B cell (primary cell): ENCODE measurements around the gene XXYLT1. TPM values are rescaled to one million over a fixed set of nuclear protein-coding genes. Genes with fewer than 3 reads are reported as not detected.

Experiments used
- ATAC-seq: fragments of 200-7000 bp; cut with Tn5 transposase; one replicate; pipeline ENCODE4 v1.10.0; 2021; ENCODE audit warnings: low read depth, mild to moderate bottlenecking, moderate number of reproducible peaks, moderate library complexity
- CTCF ChIA-PET: fragments of 350-600 bp; sonication (Branson Sonifier 250); formaldehyde crosslinking; loops from one replicate; lab custom pipeline; 2021; ENCODE audit warnings: antibody characterized with exemption, inconsistent platforms; lab: Charles Lee
- POLR2A ChIA-PET: fragments of 350-600 bp; sonication (Branson Sonifier 250); formaldehyde crosslinking; loops from one replicate; lab custom pipeline; 2021; ENCODE audit warnings: antibody characterized with exemption; lab: Charles Lee
- DNase-seq: peaks from one replicate; pipeline ENCODE4 v3.0.0; 2013
- H2AFZ ChIP-seq: 2 replicates; pipeline ENCODE4 v1.6.1; 2012; ENCODE audit warnings: mild to moderate bottlenecking, low read depth, low read length; ENCODE audit not compliant: insufficient read depth, poor library complexity, severe bottlenecking
- H3K27ac ChIP-seq, 2 donors: 1 replicate in 1 of 2; 2 replicates in 1 of 2; pipeline ENCODE4 v1.5.1; 2012 to 2013; ENCODE audit warnings: low read length in 2 of 2, mild to moderate bottlenecking in 2 of 2, moderate library complexity in 1 of 2
- H3K27me3 ChIP-seq, 4 experiments: fragments of 200-600 bp in 1 of 4; sonication (generic) in 1 of 4; replicated peaks in 1 of 4; 1 replicate in 2 of 4; 2 replicates in 2 of 4; pipeline versions ENCODE4 v1.6.1 to v1.7.0; 2013 to 2016; ENCODE audit warnings: low read length in 3 of 4, mild to moderate bottlenecking in 2 of 4, mixed read lengths in 1 of 4, moderate library complexity in 1 of 4; ENCODE audit not compliant: insufficient read depth in 4 of 4, control insufficient read depth in 3 of 4; ENCODE audit errors: control extremely low read depth in 1 of 4
- H3K36me3 ChIP-seq, 2 experiments: replicated peaks in 1 of 2; 1 replicate in 1 of 2; 2 replicates in 1 of 2; pipeline versions ENCODE4 v1.6.1 to v1.7.1; 2013; ENCODE audit warnings: low read length in 1 of 2; ENCODE audit not compliant: insufficient read depth in 2 of 2, control insufficient read depth in 1 of 2; ENCODE audit errors: control extremely low read depth in 1 of 2, extremely low read depth in 1 of 2
- H3K4me1 ChIP-seq, 2 donors: fragments of 200-600 bp in 1 of 2; sonication (generic) in 1 of 2; 1 replicate in 1 of 2; 2 replicates in 1 of 2; pipeline versions ENCODE4 v1.5.1 to v1.6.1; 2013 to 2017; ENCODE audit warnings: low read length in 2 of 2; ENCODE audit not compliant: control insufficient read depth in 2 of 2, insufficient read depth in 2 of 2
- H3K4me2 ChIP-seq: replicated peaks from 2 replicates; pipeline ENCODE3; 2012; ENCODE audit warnings: mild to moderate bottlenecking, low read depth, low read length; ENCODE audit not compliant: poor library complexity, severe bottlenecking
- H3K4me3 ChIP-seq, 5 experiments: fragments of 200-600 bp in 1 of 5; sonication (generic) in 1 of 5; 1 replicate in 3 of 5; 2 replicates in 2 of 5; pipeline versions ENCODE4 v1.5.1 to v1.7.0; 2011 to 2016; ENCODE audit warnings: low read length in 4 of 5, mild to moderate bottlenecking in 4 of 5, low read depth in 2 of 5, control low read depth in 1 of 5, moderate library complexity in 1 of 5; ENCODE audit not compliant: insufficient read depth in 1 of 5; ENCODE audit errors: control extremely low read depth in 1 of 5, extremely low read depth in 1 of 5
- H3K79me2 ChIP-seq: fragments of 200-600 bp; sonication (generic); one replicate; pipeline ENCODE4 v1.6.0; 2016; ENCODE audit warnings: low read length; ENCODE audit not compliant: control insufficient read depth, insufficient read depth
- H3K9ac ChIP-seq: fragments of 200-600 bp; sonication (generic); 2 replicates; pipeline ENCODE4 v1.6.1; 2017; ENCODE audit warnings: mild to moderate bottlenecking, low read length, moderate library complexity
- H3K9me3 ChIP-seq, 3 donors: one replicate each; pipeline versions ENCODE4 v1.6.1 to v1.7.1; 2013; ENCODE audit warnings: low read length in 2 of 3; ENCODE audit not compliant: control insufficient read depth in 2 of 3, insufficient read depth in 1 of 3; ENCODE audit errors: control extremely low read depth in 1 of 3
- H4K20me1 ChIP-seq: 2 replicates; pipeline ENCODE4 v1.6.0; 2012; ENCODE audit warnings: mild to moderate bottlenecking, low read length; ENCODE audit not compliant: insufficient read depth, control insufficient read depth, poor library complexity, severe bottlenecking
- H3K27ac Mint-ChIP-seq: one replicate; pipeline ENCODE4 v1.8.0; 2021; ENCODE audit warnings: mixed read lengths
- H3K27me3 Mint-ChIP-seq: one replicate; pipeline ENCODE4 v1.8.0; 2021; ENCODE audit warnings: mixed read lengths
- H3K4me1 Mint-ChIP-seq: one replicate; pipeline ENCODE4 v1.8.0; 2021; ENCODE audit warnings: mixed read lengths
- H3K4me3 Mint-ChIP-seq: one replicate; pipeline ENCODE4 v1.8.0; 2021; ENCODE audit warnings: mixed read lengths
- H3K9me3 Mint-ChIP-seq: one replicate; pipeline ENCODE4 v1.8.0; 2022; ENCODE audit warnings: mixed read lengths; ENCODE audit not compliant: insufficient read depth
- EZH2 ChIP-seq: IDR thresholded peaks from 2 replicates; pipeline ENCODE4 v1.6.1; 2012; ENCODE audit warnings: borderline replicate concordance, low read depth, mild to moderate bottlenecking, moderate library complexity, low read length; ENCODE audit not compliant: insufficient read depth, poor library complexity, severe bottlenecking
- WGBS: methylation state at CpG from one replicate; pipeline ENCODE4 v1.1.5; 2013; ENCODE audit warnings: missing lambda C conversion rate; ENCODE audit not compliant: insufficient coverage; 5-methylcytosine and 5-hydroxymethylcytosine counted together
- intact Hi-C: fragments of 100-400 bp; cut with micrococcal nuclease; formaldehyde crosslinking; loops from one replicate; pipeline ENCODE4 v1.10.0; 2022
- polyA plus RNA-seq: library from polyadenylated mRNA; depleted of rRNA; stranded (reverse); fragments of >200 nt; gene quantifications from 2 replicates; pipeline ENCODE4 v1.2.3, GENCODE V29; 2012
- total RNA-seq, 2 donors: library from RNA; stranded (reverse); fragments of 120-200 nt in 1 of 2; gene quantifications; 1 replicate in 1 of 2; 2 replicates in 1 of 2; pipeline versions ENCODE4 v1.2.3 to v1.2.4, GENCODE V29; 2013 to 2022
- TF ChIP-seq, protein P1 (sequence below): fragments of 200-600 bp; IDR thresholded peaks from one replicate; pipeline ENCODE4 v1.8.0; 2022; ENCODE audit warnings: antibody characterized with exemption, mild to moderate bottlenecking

The XXYLT1 gene
- total and polyA plus RNA-seq, 2 donors (not counting 1 experiment from before 2014, with no cell fraction given): 2.6 to 11.2 TPM

DNA sequence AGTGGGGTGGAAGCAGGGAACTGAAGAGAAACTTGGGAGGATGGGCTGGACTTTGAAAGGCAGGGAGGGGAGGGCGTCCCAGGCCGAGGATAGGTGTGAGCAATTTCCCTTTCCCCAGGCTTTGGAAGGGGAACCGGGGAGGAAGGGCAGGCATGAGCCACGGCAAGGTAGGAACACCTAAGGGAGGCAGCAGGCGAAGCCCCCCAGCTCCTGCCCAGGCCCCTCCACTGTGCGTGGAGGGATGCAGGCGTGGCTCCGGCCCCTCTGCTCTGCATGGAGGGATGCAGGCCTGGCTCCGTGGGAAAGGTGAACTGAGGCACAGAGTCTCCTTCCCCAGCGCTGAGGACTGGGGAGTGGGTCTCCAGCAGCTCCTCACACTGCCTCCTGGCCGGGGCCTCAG, 236.4 kb downstream of the XXYLT1 start:
- peaks cover 10% of the 10 kb centered on the region for H3K4me1 Mint-ChIP-seq
- no peaks in the 10 kb centered on the region for H4K20me1 ChIP-seq
- no peak for DNase-seq
- no peaks in the 10 kb centered on the region for H3K36me3 ChIP-seq
- no peaks in the 10 kb centered on the region for H3K79me2 ChIP-seq
- no peak overlapping the region for H3K9ac ChIP-seq
- intact Hi-C loops: no loop called here
- H3K4me2 ChIP-seq: no peak overlapping the region
- TF ChIP-seq, protein P1, sequence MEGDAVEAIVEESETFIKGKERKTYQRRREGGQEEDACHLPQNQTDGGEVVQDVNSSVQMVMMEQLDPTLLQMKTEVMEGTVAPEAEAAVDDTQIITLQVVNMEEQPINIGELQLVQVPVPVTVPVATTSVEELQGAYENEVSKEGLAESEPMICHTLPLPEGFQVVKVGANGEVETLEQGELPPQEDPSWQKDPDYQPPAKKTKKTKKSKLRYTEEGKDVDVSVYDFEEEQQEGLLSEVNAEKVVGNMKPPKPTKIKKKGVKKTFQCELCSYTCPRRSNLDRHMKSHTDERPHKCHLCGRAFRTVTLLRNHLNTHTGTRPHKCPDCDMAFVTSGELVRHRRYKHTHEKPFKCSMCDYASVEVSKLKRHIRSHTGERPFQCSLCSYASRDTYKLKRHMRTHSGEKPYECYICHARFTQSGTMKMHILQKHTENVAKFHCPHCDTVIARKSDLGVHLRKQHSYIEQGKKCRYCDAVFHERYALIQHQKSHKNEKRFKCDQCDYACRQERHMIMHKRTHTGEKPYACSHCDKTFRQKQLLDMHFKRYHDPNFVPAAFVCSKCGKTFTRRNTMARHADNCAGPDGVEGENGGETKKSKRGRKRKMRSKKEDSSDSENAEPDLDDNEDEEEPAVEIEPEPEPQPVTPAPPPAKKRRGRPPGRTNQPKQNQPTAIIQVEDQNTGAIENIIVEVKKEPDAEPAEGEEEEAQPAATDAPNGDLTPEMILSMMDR: no peak
- no peak for TF ChIP-seq EZH2
- H3K27me3 ChIP-seq: no peaks in the 10 kb centered on the region
- ATAC-seq: no peak
- H3K9me3 Mint-ChIP-seq: no peaks in the 10 kb centered on the region
- CTCF ChIA-PET: no interaction called here
- WGBS: 97% methylated on average over 10 of the region's 11 CpGs
- no peak overlapping the region for H3K27ac Mint-ChIP-seq
- POLR2A ChIA-PET: interaction anchor here (0.5 kb wide), 1 partner anchor 11 kb away, joined by 3 read pairs; no protein-coding TSS in a partner anchor
- H3K27ac ChIP-seq: no peak overlapping the region
- no peak overlapping the region for H3K4me3 Mint-ChIP-seq
- no peaks in the 10 kb centered on the region for H3K9me3 ChIP-seq
- H3K27me3 Mint-ChIP-seq: no peaks in the 10 kb centered on the region
- H2AFZ ChIP-seq: no peak overlapping the region
- H3K4me3 ChIP-seq: no peak overlapping the region
- H3K4me1 ChIP-seq: peaks cover 5 to 14% of the 10 kb centered on the region in 2 donors

DNA sequence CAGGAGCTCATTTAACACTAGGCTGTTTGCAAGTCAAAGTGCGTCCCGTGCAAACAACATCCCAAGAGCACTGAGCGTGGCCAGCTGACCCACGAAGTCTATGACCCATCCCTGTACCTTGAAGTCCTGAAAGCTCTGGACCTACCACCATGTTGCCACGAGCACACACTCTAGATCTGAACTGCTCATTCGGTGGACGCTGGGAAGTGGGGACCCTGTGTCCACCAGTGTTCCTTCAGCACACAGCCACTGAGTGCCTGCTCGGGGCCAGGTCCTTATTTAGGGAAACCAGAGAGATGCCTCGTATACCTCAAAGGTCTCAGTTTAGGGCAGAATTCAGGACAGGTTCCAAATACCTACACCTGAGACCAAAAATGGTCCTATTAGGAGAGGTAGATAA, 236.9 kb downstream of the XXYLT1 start:
- intact Hi-C loops: no loop called here
- WGBS: 81% methylated on average over 7 of the region's 9 CpGs
- no peaks in the 10 kb centered on the region for H3K9me3 Mint-ChIP-seq
- no peaks in the 10 kb centered on the region for H4K20me1 ChIP-seq
- no peaks in the 10 kb centered on the region for H3K36me3 ChIP-seq
- H3K4me1 Mint-ChIP-seq: peaks cover 6% of the 10 kb centered on the region
- ChIA-PET POLR2A (interaction anchor here (0.5 kb wide), 1 partner anchor 11 kb away, joined by 3 read pairs; no protein-coding TSS in a partner anchor), CTCF (no interaction called here)
- H3K9me3 ChIP-seq: no peaks in the 10 kb centered on the region
- ATAC-seq: no peak
- no peak overlapping the region for H3K27ac Mint-ChIP-seq
- H3K4me3 ChIP-seq: no peak overlapping the region
- H3K4me1 ChIP-seq: peaks cover 5 to 10% of the 10 kb centered on the region in 2 donors
- no peak overlapping the region for H3K9ac ChIP-seq
- H3K4me2 ChIP-seq: no peak overlapping the region
- no peak overlapping the region for H2AFZ ChIP-seq
- no peak for DNase-seq
- no peak overlapping the region for H3K27ac ChIP-seq
- H3K79me2 ChIP-seq: no peaks in the 10 kb centered on the region
- H3K27me3 ChIP-seq: no peaks in the 10 kb centered on the region
- no peaks in the 10 kb centered on the region for H3K27me3 Mint-ChIP-seq
- no peak overlapping the region for H3K4me3 Mint-ChIP-seq
- TF ChIP-seq, protein P1: no peak
- TF ChIP-seq EZH2: no peak
